DND-41 (cell line): ENCODE measurements around the gene RAB29.

Source experiments
- ATAC-seq: fragments of 200-7000 bp; cut with Tn5 transposase; 3 replicates; pipeline ENCODE4 v1.9.1; 2021; ENCODE audit warnings: low read depth; ENCODE audit not compliant: insufficient read depth
- DNase-seq: peaks from one replicate; pipeline ENCODE4 v3.0.0-alpha.2; 2020
- H2AFZ ChIP-seq: 2 replicates; pipeline ENCODE4 v1.6.0; 2012; ENCODE audit warnings: low read depth, low read length
- H3K27ac ChIP-seq: 2 replicates; pipeline ENCODE4 v1.5.1; 2012; ENCODE audit warnings: low read length, inconsistent platforms
- H3K27me3 ChIP-seq: fragments of 200-600 bp; sonication (generic); 2 replicates; pipeline ENCODE4 v1.6.0; 2012; ENCODE audit warnings: low read length, mild to moderate bottlenecking, inconsistent platforms; ENCODE audit not compliant: insufficient read depth, poor library complexity
- H3K36me3 ChIP-seq: 2 replicates; pipeline ENCODE4 v1.5.1; 2012; ENCODE audit warnings: low read length, inconsistent platforms; ENCODE audit not compliant: insufficient read depth
- H3K4me1 ChIP-seq: 2 replicates; pipeline ENCODE4 v1.5.1; 2012; ENCODE audit warnings: mild to moderate bottlenecking, low read length; ENCODE audit not compliant: insufficient read depth
- H3K4me2 ChIP-seq: 2 replicates; pipeline ENCODE4 v1.6.0; 2012; ENCODE audit warnings: mild to moderate bottlenecking, moderate library complexity, low read length, inconsistent platforms; ENCODE audit not compliant: insufficient read depth
- H3K4me3 ChIP-seq, 2 experiments: fragments of 200-600 bp in 1 of 2; shearing (Covaris generic) in 1 of 2; 2 replicates each; pipeline ENCODE4 v1.5.1; 2012 to 2016; ENCODE audit warnings: inconsistent platforms in 2 of 2, low read length in 2 of 2, mild to moderate bottlenecking in 2 of 2, low read depth in 1 of 2, moderate library complexity in 1 of 2
- H3K79me2 ChIP-seq: 2 replicates; pipeline ENCODE4 v1.6.0; 2012; ENCODE audit warnings: low read length, inconsistent platforms; ENCODE audit not compliant: insufficient read depth
- H3K9ac ChIP-seq: 2 replicates; pipeline ENCODE4 v1.6.0; 2012; ENCODE audit warnings: low read depth, mild to moderate bottlenecking, inconsistent platforms, low read length, moderate library complexity
- H3K9me3 ChIP-seq: 2 replicates; pipeline ENCODE4 v1.5.1; 2012; ENCODE audit warnings: low read length, moderate library complexity, mild to moderate bottlenecking, inconsistent platforms; ENCODE audit not compliant: insufficient read depth, severe bottlenecking
- H4K20me1 ChIP-seq: 2 replicates; pipeline ENCODE4 v1.6.0; 2012; ENCODE audit warnings: low read length; ENCODE audit not compliant: insufficient read depth
- CTCF ChIP-seq: IDR thresholded peaks from 2 replicates; pipeline ENCODE4 v1.5.1; 2012; ENCODE audit warnings: borderline replicate concordance, low read length, moderate library complexity, mild to moderate bottlenecking; ENCODE audit not compliant: poor library complexity, severe bottlenecking; ENCODE audit errors: extremely low read depth
- EZH2 ChIP-seq: IDR thresholded peaks from 3 replicates; pipeline ENCODE4 v1.6.1; 2012; ENCODE audit warnings: borderline replicate concordance, low read depth, mild to moderate bottlenecking, moderate library complexity, low read length, inconsistent platforms; ENCODE audit not compliant: severe bottlenecking

RAB29 gene

GRCh38 chr1:205775717-205776056, 405 bp upstream of the RAB29 start:
- Histone ChIP-seq H3K4me3 (peak overlapping the region; percentile 51 to 75; a peak in 2 of 4 replicates), H4K20me1 (no peaks in the 10 kb centered on the region), H3K9ac (peak overlapping the region; percentile 78), H3K9me3 (no peaks in the 10 kb centered on the region), H3K79me2 (peaks cover 2% of the 10 kb centered on the region), H3K4me1 (peaks cover 20% of the 10 kb centered on the region), H3K27me3 (no peaks in the 10 kb centered on the region), H2AFZ (peak overlapping the region; percentile 95), H3K27ac (peak overlapping the region; percentile 81; the same call in 1 of the 2 replicates), H3K36me3 (no peaks in the 10 kb centered on the region; the same call in 1 of the 2 replicates), H3K4me2 (peak overlapping the region; percentile 94)
- TF ChIP-seq CTCF (no peak), EZH2 (no peak)
- DNase-seq (no peak), ATAC-seq (no peak)

- peak overlapping the region; percentile 81 for H3K27ac ChIP-seq
- DNase-seq = peak; percentile 21
These were observed 876 bp downstream of the RAB29 start for GRCh38 chr1:205774198-205775014.

GRCh38 chr1:205772607-205773032, 2.7 kb downstream of the RAB29 start:
- H2AFZ ChIP-seq = no peak overlapping the region
- H4K20me1 ChIP-seq = no peaks in the 10 kb centered on the region
- no peak for ATAC-seq
- TF ChIP-seq EZH2 (no peak), CTCF (no peak)
- no peak overlapping the region for H3K27ac ChIP-seq
- no peak for DNase-seq
- peaks cover 12% of the 10 kb centered on the region; the same call in 1 of the 2 replicates for H3K36me3 ChIP-seq
- H3K79me2 ChIP-seq = peaks cover 2% of the 10 kb centered on the region
- peaks cover 20% of the 10 kb centered on the region for H3K4me1 ChIP-seq
- H3K9ac ChIP-seq = no peak overlapping the region
- no peaks in the 10 kb centered on the region for H3K9me3 ChIP-seq
- H3K4me3 ChIP-seq = no peak overlapping the region
- no peaks in the 10 kb centered on the region for H3K27me3 ChIP-seq
- no peak overlapping the region for H3K4me2 ChIP-seq

More at GRCh38 chr1:205774198-205775014, 876 bp downstream of the RAB29 start:
- H3K36me3 ChIP-seq = peaks cover 9% of the 10 kb centered on the region; the same call in 1 of the 2 replicates
- H3K4me1 ChIP-seq = peaks cover 20% of the 10 kb centered on the region
- peak; percentile 7; the same call in 2 of the 3 replicates for ATAC-seq
- peak overlapping the region; percentile 95 for H2AFZ ChIP-seq
- TF ChIP-seq EZH2 (no peak), CTCF (no peak)
- H3K79me2 ChIP-seq = peaks cover 2% of the 10 kb centered on the region
- peak overlapping the region; percentile 94 for H3K4me2 ChIP-seq
- no peaks in the 10 kb centered on the region for H3K9me3 ChIP-seq
- peak overlapping the region; percentile 78 for H3K9ac ChIP-seq
- H3K27me3 ChIP-seq = no peaks in the 10 kb centered on the region
- H3K4me3 ChIP-seq = peak overlapping the region; percentile 51 to 75; a peak in 3 of 4 replicates
- no peaks in the 10 kb centered on the region for H4K20me1 ChIP-seq
